GM15510 (cell line): ENCODE data around the gene STYXL2.

Source experiments
- POLR2A ChIP-seq: IDR thresholded peaks from 3 replicates; pipeline ENCODE4 v1.6.1; 2011; ENCODE audit warnings: borderline replicate concordance; ENCODE audit not compliant: insufficient read length; ENCODE audit errors: extremely low read depth

Gene STYXL2

GRCh38 chr1:167088746-167089417 is 5.0 kb upstream of the STYXL2 start:
- no peak for TF ChIP-seq POLR2A

GRCh38 chr1:167089939-167090313 is 3.9 kb upstream of the STYXL2 start:
- no peak for TF ChIP-seq POLR2A

GRCh38 chr1:167090314-167090942 is 3.4 kb upstream of the STYXL2 start, which contains the start of gene GPA33:
TSS of gene GPA33 (minus strand) at chr1:167090377. CDS start at chr1:167090287, 90 bp downstream.
- no peak for TF ChIP-seq POLR2A

- no peak for TF ChIP-seq POLR2A
Measured at GRCh38 chr1:167092653-167093052, 1.2 kb upstream of the STYXL2 start.

- no peak for TF ChIP-seq POLR2A
Measured at GRCh38 chr1:167094690-167095089, 815 bp downstream of the STYXL2 start.

GRCh38 chr1:167095368-167095767 is 1.5 kb downstream of the STYXL2 start:
- no peak for TF ChIP-seq POLR2A

- no peak for TF ChIP-seq POLR2A
Measured at GRCh38 chr1:167099851-167100250, 6.0 kb downstream of the STYXL2 start.

GRCh38 chr1:167100730-167101129 is 6.9 kb downstream of the STYXL2 start:
- TF ChIP-seq POLR2A = no peak

GRCh38 chr1:167101754-167102153 is 7.9 kb downstream of the STYXL2 start:
- TF ChIP-seq POLR2A = no peak

GRCh38 chr1:167102906-167103573 is 9.2 kb downstream of the STYXL2 start:
- no peak for TF ChIP-seq POLR2A

- TF ChIP-seq POLR2A = no peak
Measured at GRCh38 chr1:167104256-167104633, 10.4 kb downstream of the STYXL2 start.

- no peak for TF ChIP-seq POLR2A
Measured at GRCh38 chr1:167105271-167106118, 11.6 kb downstream of the STYXL2 start.

GRCh38 chr1:167106119-167106461 is 12.2 kb downstream of the STYXL2 start:
- no peak for TF ChIP-seq POLR2A

GRCh38 chr1:167107456-167107855 is 13.6 kb downstream of the STYXL2 start:
- no peak for TF ChIP-seq POLR2A

- TF ChIP-seq POLR2A = no peak
Measured at GRCh38 chr1:167109125-167109524, 15.2 kb downstream of the STYXL2 start.
